IMR-90 (cell line): ENCODE measurements around the gene PFKFB1. TPM values are rescaled to one million over a fixed set of nuclear protein-coding genes. Genes with fewer than 3 reads are reported as not detected.

Experiments used
- ATAC-seq: fragments of 200-7000 bp; cut with Tn5 transposase; 2 replicates; pipeline ENCODE4 v1.9.1; 2020; ENCODE audit warnings: low read depth, mild to moderate bottlenecking, moderate library complexity
- BruUV-seq: library from RNA; stranded (reverse); fragments of 400-500 nt; replicated peaks from 2 replicates; lab custom pipeline; 2021; lab: Mats Ljungman, UMichigan
- CTCF ChIA-PET: fragments of 300-600 bp; formaldehyde crosslinking; extraction: SDS; loops from one replicate; lab custom pipeline; 2021; ENCODE audit warnings: antibody characterized with exemption; lab: Yijun Ruan, JAX
- POLR2A ChIA-PET: fragments of 300-600 bp; sonication (Branson Sonifier 250); formaldehyde crosslinking; loops from one replicate; lab custom pipeline; 2022; ENCODE audit warnings: antibody characterized with exemption; ENCODE audit not compliant: unreplicated experiment; lab: Charles Lee
- DNase-seq: peaks from one replicate; pipeline ENCODE4 v3.0.0; 2013
- H2AFZ ChIP-seq: replicated peaks from 2 replicates; pipeline ENCODE3; 2013; ENCODE audit warnings: low read length, mild to moderate bottlenecking; ENCODE audit not compliant: poor library complexity
- H2AK5ac ChIP-seq: 2 replicates; pipeline ENCODE4 v1.6.1; 2013; ENCODE audit warnings: low read depth, low read length, inconsistent platforms
- H2AK9ac ChIP-seq: replicated peaks from 2 replicates; pipeline ENCODE3; 2013; ENCODE audit warnings: mild to moderate bottlenecking, low read depth, low read length, moderate library complexity; ENCODE audit not compliant: poor library complexity
- H2BK120ac ChIP-seq: 2 replicates; pipeline ENCODE4 v1.6.1; 2013; ENCODE audit warnings: low read depth, low read length, inconsistent platforms
- H2BK15ac ChIP-seq: 3 replicates; pipeline ENCODE4 v1.6.1; 2013; ENCODE audit warnings: low read depth, low read length, inconsistent platforms
- H2BK20ac ChIP-seq: 2 replicates; pipeline ENCODE4 v1.6.1; 2013; ENCODE audit warnings: low read depth, mild to moderate bottlenecking, inconsistent platforms, low read length, moderate library complexity
- H2BK5ac ChIP-seq: 2 replicates; pipeline ENCODE4 v1.6.1; 2013; ENCODE audit warnings: mild to moderate bottlenecking, low read depth, low read length, inconsistent platforms; ENCODE audit not compliant: poor library complexity, severe bottlenecking
- H3K14ac ChIP-seq: replicated peaks from 2 replicates; pipeline ENCODE4 v1.6.1; 2013; ENCODE audit warnings: low read depth, low read length, inconsistent platforms
- H3K18ac ChIP-seq: 2 replicates; pipeline ENCODE4 v1.6.1; 2013; ENCODE audit warnings: low read depth, low read length, control low read depth
- H3K23ac ChIP-seq: 2 replicates; pipeline ENCODE4 v1.6.1; 2013; ENCODE audit warnings: low read depth, low read length, inconsistent platforms
- H3K27ac ChIP-seq: 2 replicates; pipeline ENCODE4 v1.5.1; 2013; ENCODE audit warnings: mild to moderate bottlenecking, control low read depth, low read length; ENCODE audit not compliant: insufficient read depth
- H3K27me3 ChIP-seq: 2 replicates; pipeline ENCODE4 v1.6.1; 2013; ENCODE audit warnings: low read length; ENCODE audit not compliant: control insufficient read depth, insufficient read depth
- H3K36me3 ChIP-seq: 2 replicates; pipeline ENCODE4 v1.6.1; 2013; ENCODE audit warnings: low read length, mixed read lengths; ENCODE audit not compliant: control insufficient read depth, insufficient read depth
- H3K4ac ChIP-seq: 2 replicates; pipeline ENCODE4 v1.6.1; 2013; ENCODE audit warnings: low read depth, low read length, inconsistent platforms
- H3K4me1 ChIP-seq: 2 replicates; pipeline ENCODE4 v1.6.1; 2013; ENCODE audit warnings: low read length, mixed read lengths; ENCODE audit not compliant: control insufficient read depth, insufficient read depth
- H3K4me2 ChIP-seq: 2 replicates; pipeline ENCODE4 v1.6.1; 2013; ENCODE audit warnings: low read depth, mild to moderate bottlenecking, control low read depth, low read length, moderate library complexity
- H3K4me3 ChIP-seq: 2 replicates; pipeline ENCODE4 v1.5.1; 2013; ENCODE audit warnings: low read depth, mild to moderate bottlenecking, control low read depth, low read length, moderate library complexity; ENCODE audit not compliant: insufficient read depth
- H3K56ac ChIP-seq: 2 replicates; pipeline ENCODE4 v1.6.1; 2013; ENCODE audit warnings: low read length, inconsistent platforms; ENCODE audit not compliant: insufficient read depth; ENCODE audit errors: extremely low read depth
- H3K79me1 ChIP-seq, 2 experiments: 2 replicates each; pipeline ENCODE4 v1.6.1; 2013; ENCODE audit warnings: low read length in 2 of 2, inconsistent platforms in 1 of 2, low read depth in 1 of 2
- H3K9ac ChIP-seq: 2 replicates; pipeline ENCODE4 v1.6.1; 2013; ENCODE audit warnings: low read depth, low read length, control low read depth
- H3K9me1 ChIP-seq: 2 replicates; pipeline ENCODE4 v1.6.1; 2013; ENCODE audit warnings: low read length, inconsistent platforms; ENCODE audit not compliant: insufficient read depth
- H3K9me3 ChIP-seq: 2 replicates; pipeline ENCODE4 v1.6.1; 2013; ENCODE audit warnings: low read length; ENCODE audit not compliant: control insufficient read depth, insufficient read depth
- H4K20me1 ChIP-seq: 2 replicates; pipeline ENCODE4 v1.6.1; 2013; ENCODE audit warnings: low read length, inconsistent platforms; ENCODE audit not compliant: insufficient read depth
- H4K5ac ChIP-seq: 2 replicates; pipeline ENCODE4 v1.6.1; 2013; ENCODE audit warnings: mild to moderate bottlenecking, low read depth, low read length, control low read depth
- H4K8ac ChIP-seq, 2 experiments: 2 replicates each; pipeline ENCODE4 v1.6.1; 2013; ENCODE audit warnings: low read depth in 2 of 2, low read length in 2 of 2, control low read depth in 1 of 2, inconsistent platforms in 1 of 2
- H4K91ac ChIP-seq: 2 replicates; pipeline ENCODE4 v1.6.1; 2013; ENCODE audit warnings: low read depth, low read length, inconsistent platforms; ENCODE audit not compliant: insufficient read depth
- BHLHE40 ChIP-seq: fragments of 150-350 bp; IDR thresholded peaks from 2 replicates; pipeline ENCODE4 v1.6.1; 2016; ENCODE audit warnings: mild to moderate bottlenecking, low read depth, low read length
- CEBPB ChIP-seq: IDR thresholded peaks from 2 replicates; pipeline ENCODE4 v1.6.1; 2012; ENCODE audit warnings: low read depth, low read length, improper control_type of control experiment
- CHD1 ChIP-seq: IDR thresholded peaks from 2 replicates; pipeline ENCODE4 v1.6.1; 2012; ENCODE audit warnings: low read depth, low read length, improper control_type of control experiment
- MAFK ChIP-seq: IDR thresholded peaks from 2 replicates; pipeline ENCODE4 v1.6.1; 2012; ENCODE audit warnings: low read depth, low read length, improper control_type of control experiment
- MAZ ChIP-seq: IDR thresholded peaks from 2 replicates; pipeline ENCODE4 v1.6.1; 2012; ENCODE audit warnings: low read depth, mild to moderate bottlenecking, low read length, improper control_type of control experiment, moderate library complexity, borderline replicate concordance
- MXI1 ChIP-seq: IDR thresholded peaks from 2 replicates; pipeline ENCODE4 v1.6.1; 2012; ENCODE audit warnings: low read depth, mild to moderate bottlenecking, low read length, moderate library complexity, borderline replicate concordance
- NFE2L2 ChIP-seq: fragments of 150-350 bp; IDR thresholded peaks from 2 replicates; pipeline ENCODE4 v1.6.1; 2016; ENCODE audit warnings: low read depth, mild to moderate bottlenecking, low read length
- POLR2A ChIP-seq: IDR thresholded peaks from 2 replicates; pipeline ENCODE4 v1.6.1; 2012; ENCODE audit warnings: mild to moderate bottlenecking, low read depth, low read length
- RAD21 ChIP-seq: IDR thresholded peaks from 2 replicates; pipeline ENCODE4 v1.6.1; 2012; ENCODE audit warnings: low read length, improper control_type of control experiment
- RCOR1 ChIP-seq: IDR thresholded peaks from 2 replicates; pipeline ENCODE4 v1.6.1; 2012; ENCODE audit warnings: mild to moderate bottlenecking, low read length, improper control_type of control experiment; ENCODE audit not compliant: insufficient replicate concordance
- RFX5 ChIP-seq: IDR thresholded peaks from 2 replicates; pipeline ENCODE4 v1.8.0; 2012; ENCODE audit warnings: low read depth, mild to moderate bottlenecking, low read length, moderate library complexity
- SMC3 ChIP-seq: fragments of 150-350 bp; IDR thresholded peaks from 2 replicates; pipeline ENCODE4 v1.6.1; 2016; ENCODE audit warnings: low read depth, mild to moderate bottlenecking, antibody characterized with exemption, low read length, moderate library complexity
- WGBS, 2 experiments: methylation state at CpG; one replicate each; pipeline versions ENCODE4 v1.1.5 to v1.1.7; 2013; ENCODE audit warnings: missing lambda C conversion rate in 2 of 2; ENCODE audit not compliant: insufficient read length in 1 of 2; ENCODE audit errors: extremely low coverage in 2 of 2; 5-methylcytosine and 5-hydroxymethylcytosine counted together
- dilution Hi-C: fragments of 300-500 bp; cut with HindIII; formaldehyde crosslinking; loops from one replicate; pipeline ENCODE4 v1.14.3; 2018; ENCODE audit warnings: low sequenced_read_pairs; ENCODE audit not compliant: unreplicated experiment
- in situ Hi-C: fragments of 300-500 bp; cut with MboI; formaldehyde crosslinking; loops from 3 replicates; pipeline ENCODE4 v1.14.3; 2019; ENCODE audit warnings: low sequenced_read_pairs, inconsistent platforms, mixed read lengths
- intact Hi-C: fragments of 100-400 bp; cut with micrococcal nuclease; formaldehyde crosslinking; loops from 2 replicates; pipeline ENCODE4 v1.10.0; 2022
- polyA plus RNA-seq, 3 experiments: library from polyadenylated mRNA; depleted of rRNA; stranded (reverse); fragments of >200 nt; gene quantifications; 2 replicates each; pipeline ENCODE4 v1.2.3, GENCODE V29; 2012; ENCODE audit warnings: low replicate concordance in 1 of 3
- total RNA-seq: library from RNA; depleted of rRNA; stranded (reverse); fragments of >200 nt; gene quantifications from 2 replicates; pipeline ENCODE4 v1.2.3, GENCODE V29; 2012
- TF ChIP-seq, protein P1 (sequence below): fragments of 150-350 bp; IDR thresholded peaks from 2 replicates; pipeline ENCODE4 v1.6.1; 2017; ENCODE audit warnings: mild to moderate bottlenecking, antibody characterized with exemption, low read length, low read depth
- TF ChIP-seq, protein P2 (sequence below): fragments of 150-350 bp; IDR thresholded peaks from 2 replicates; pipeline ENCODE4 v1.6.1; 2016; ENCODE audit warnings: low read depth, mild to moderate bottlenecking, low read length, moderate library complexity, borderline replicate concordance
- TF ChIP-seq, protein P3 (sequence below): conservative IDR thresholded peaks from 2 replicates; pipeline ENCODE4 v1.5.1; 2012; ENCODE audit warnings: mild to moderate bottlenecking, low read depth, low read length, improper control_type of control experiment

The PFKFB1 gene
- total and polyA plus RNA-seq, 2 of the 4 experiments (the other 2 are of a cell fraction): under 0.01 to 0.15 TPM

DNA sequence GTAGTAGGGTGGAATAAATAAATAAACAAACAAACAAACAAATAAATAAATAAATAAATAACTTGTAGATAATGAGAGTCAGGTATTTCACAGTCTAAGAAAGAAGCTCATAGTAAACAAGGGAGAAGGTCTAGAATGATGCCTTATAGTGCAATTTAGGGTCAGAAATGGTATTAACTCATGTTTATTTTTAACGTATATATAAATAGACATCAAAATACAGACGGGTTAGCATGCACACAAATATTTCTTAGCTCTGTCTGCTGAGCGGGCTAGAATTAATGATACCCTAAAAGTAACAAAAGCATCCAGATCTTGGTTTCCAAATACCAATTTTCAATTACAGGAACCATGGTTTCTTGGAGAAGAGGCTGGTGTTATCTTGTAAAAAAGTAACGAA, 16.6 kb downstream of the PFKFB1 start:
- no peak overlapping the region for H3K4ac ChIP-seq
- H2AK5ac ChIP-seq: no peak overlapping the region
- no peak overlapping the region for H3K18ac ChIP-seq
- no peak overlapping the region for H3K27ac ChIP-seq
- CTCF ChIA-PET: no interaction called here
- no CpG with 5 or more reads among the region's 4 CpGs for WGBS, 2 experiments
- H2AK9ac ChIP-seq: no peak overlapping the region
- no TSS peak for BruUV-seq
- H2BK20ac ChIP-seq: no peak overlapping the region
- no peak overlapping the region for H4K8ac ChIP-seq
- no peaks in the 10 kb centered on the region for H3K4me1 ChIP-seq
- H3K27me3 ChIP-seq: peaks cover 2% of the 10 kb centered on the region; the same call in 1 of the 2 replicates
- H3K36me3 ChIP-seq: no peaks in the 10 kb centered on the region
- H3K9me3 ChIP-seq: no peaks in the 10 kb centered on the region
- no peak overlapping the region for H3K4me2 ChIP-seq
- no peak overlapping the region for H4K5ac ChIP-seq
- H3K9ac ChIP-seq: no peak overlapping the region
- H2AFZ ChIP-seq: no peak overlapping the region
- H3K56ac ChIP-seq: no peak overlapping the region
- DNase-seq (no peak), ATAC-seq (no peak)
- POLR2A ChIA-PET: no interaction called here
- H3K14ac ChIP-seq: no peak overlapping the region
- no peaks in the 10 kb centered on the region for H4K20me1 ChIP-seq
- no peaks in the 10 kb centered on the region for H3K9me1 ChIP-seq
- H2BK5ac ChIP-seq: no peak overlapping the region
- H3K23ac ChIP-seq: no peak overlapping the region
- TF ChIP-seq MXI1: no peak
- TF ChIP-seq, protein P1, sequence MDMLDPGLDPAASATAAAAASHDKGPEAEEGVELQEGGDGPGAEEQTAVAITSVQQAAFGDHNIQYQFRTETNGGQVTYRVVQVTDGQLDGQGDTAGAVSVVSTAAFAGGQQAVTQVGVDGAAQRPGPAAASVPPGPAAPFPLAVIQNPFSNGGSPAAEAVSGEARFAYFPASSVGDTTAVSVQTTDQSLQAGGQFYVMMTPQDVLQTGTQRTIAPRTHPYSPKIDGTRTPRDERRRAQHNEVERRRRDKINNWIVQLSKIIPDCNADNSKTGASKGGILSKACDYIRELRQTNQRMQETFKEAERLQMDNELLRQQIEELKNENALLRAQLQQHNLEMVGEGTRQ: no peak
- TF ChIP-seq BHLHE40: no peak
- no peak for TF ChIP-seq POLR2A
- TF ChIP-seq CHD1: no peak
- TF ChIP-seq CEBPB: no peak
- TF ChIP-seq MAZ: no peak
- no peak for TF ChIP-seq RCOR1
- no peak for TF ChIP-seq NFE2L2
- TF ChIP-seq, protein P2, sequence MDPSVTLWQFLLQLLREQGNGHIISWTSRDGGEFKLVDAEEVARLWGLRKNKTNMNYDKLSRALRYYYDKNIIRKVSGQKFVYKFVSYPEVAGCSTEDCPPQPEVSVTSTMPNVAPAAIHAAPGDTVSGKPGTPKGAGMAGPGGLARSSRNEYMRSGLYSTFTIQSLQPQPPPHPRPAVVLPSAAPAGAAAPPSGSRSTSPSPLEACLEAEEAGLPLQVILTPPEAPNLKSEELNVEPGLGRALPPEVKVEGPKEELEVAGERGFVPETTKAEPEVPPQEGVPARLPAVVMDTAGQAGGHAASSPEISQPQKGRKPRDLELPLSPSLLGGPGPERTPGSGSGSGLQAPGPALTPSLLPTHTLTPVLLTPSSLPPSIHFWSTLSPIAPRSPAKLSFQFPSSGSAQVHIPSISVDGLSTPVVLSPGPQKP: no peak
- no peak for TF ChIP-seq SMC3
- no peak for TF ChIP-seq MAFK
- TF ChIP-seq, protein P3, sequence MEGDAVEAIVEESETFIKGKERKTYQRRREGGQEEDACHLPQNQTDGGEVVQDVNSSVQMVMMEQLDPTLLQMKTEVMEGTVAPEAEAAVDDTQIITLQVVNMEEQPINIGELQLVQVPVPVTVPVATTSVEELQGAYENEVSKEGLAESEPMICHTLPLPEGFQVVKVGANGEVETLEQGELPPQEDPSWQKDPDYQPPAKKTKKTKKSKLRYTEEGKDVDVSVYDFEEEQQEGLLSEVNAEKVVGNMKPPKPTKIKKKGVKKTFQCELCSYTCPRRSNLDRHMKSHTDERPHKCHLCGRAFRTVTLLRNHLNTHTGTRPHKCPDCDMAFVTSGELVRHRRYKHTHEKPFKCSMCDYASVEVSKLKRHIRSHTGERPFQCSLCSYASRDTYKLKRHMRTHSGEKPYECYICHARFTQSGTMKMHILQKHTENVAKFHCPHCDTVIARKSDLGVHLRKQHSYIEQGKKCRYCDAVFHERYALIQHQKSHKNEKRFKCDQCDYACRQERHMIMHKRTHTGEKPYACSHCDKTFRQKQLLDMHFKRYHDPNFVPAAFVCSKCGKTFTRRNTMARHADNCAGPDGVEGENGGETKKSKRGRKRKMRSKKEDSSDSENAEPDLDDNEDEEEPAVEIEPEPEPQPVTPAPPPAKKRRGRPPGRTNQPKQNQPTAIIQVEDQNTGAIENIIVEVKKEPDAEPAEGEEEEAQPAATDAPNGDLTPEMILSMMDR: no peak
- no peak for TF ChIP-seq RFX5
- no peak for TF ChIP-seq RAD21
- H3K79me1 ChIP-seq: no peaks in the 10 kb centered on the region
- intact Hi-C loops: no loop called here
- in situ Hi-C loops: no loop called here
- H3K4me3 ChIP-seq: no peak overlapping the region
- no peak overlapping the region for H2BK15ac ChIP-seq
- H2BK120ac ChIP-seq: no peak overlapping the region
- dilution Hi-C loops: no loop called here
- no peak overlapping the region for H4K91ac ChIP-seq
